ENCODE data around the gene CAMK1G. TPM values are rescaled to one million over a fixed set of nuclear protein-coding genes. Genes with fewer than 3 reads are reported as not detected.

Gene CAMK1G
- total and polyA plus RNA-seq, 7 donors, result 0.04 to 1.4 (median 0.46) TPM; not detected in 3

DNA sequence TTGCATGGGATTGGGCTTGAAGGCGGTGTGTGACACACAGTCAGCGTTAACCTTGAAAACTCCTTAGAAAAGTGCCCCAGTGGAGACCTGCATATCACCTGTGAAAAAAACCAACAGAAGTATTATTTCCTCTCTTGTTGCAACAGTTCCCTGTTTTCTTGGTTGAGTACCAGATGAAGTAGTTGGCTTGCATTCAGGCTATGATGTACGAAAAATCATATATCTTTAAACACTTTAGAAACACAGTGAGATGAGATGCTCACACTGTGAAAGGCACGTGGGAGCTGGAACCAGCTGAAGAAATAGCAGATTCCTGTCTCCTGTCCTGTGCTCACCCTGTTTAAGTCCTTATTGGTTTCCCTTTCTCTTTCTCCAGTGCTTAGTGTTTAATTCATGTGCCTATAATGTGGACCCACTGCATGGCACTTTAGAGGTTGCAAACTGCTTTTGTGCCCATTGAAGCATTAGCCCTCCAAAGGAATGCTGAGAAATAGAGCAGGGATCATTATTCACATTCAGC, 2.8 kb downstream of the CAMK1G start:
- H3K4me1 ChIP-seq, result peaks cover 9% of the 10 kb centered on the region
- no peaks in the 10 kb centered on the region for H3K9me3 ChIP-seq
- TF ChIP-seq, protein P1, sequence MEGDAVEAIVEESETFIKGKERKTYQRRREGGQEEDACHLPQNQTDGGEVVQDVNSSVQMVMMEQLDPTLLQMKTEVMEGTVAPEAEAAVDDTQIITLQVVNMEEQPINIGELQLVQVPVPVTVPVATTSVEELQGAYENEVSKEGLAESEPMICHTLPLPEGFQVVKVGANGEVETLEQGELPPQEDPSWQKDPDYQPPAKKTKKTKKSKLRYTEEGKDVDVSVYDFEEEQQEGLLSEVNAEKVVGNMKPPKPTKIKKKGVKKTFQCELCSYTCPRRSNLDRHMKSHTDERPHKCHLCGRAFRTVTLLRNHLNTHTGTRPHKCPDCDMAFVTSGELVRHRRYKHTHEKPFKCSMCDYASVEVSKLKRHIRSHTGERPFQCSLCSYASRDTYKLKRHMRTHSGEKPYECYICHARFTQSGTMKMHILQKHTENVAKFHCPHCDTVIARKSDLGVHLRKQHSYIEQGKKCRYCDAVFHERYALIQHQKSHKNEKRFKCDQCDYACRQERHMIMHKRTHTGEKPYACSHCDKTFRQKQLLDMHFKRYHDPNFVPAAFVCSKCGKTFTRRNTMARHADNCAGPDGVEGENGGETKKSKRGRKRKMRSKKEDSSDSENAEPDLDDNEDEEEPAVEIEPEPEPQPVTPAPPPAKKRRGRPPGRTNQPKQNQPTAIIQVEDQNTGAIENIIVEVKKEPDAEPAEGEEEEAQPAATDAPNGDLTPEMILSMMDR (IDR thresholded peaks at IDR 0.05), result no peak
- no peak overlapping the region for H3K4me3 ChIP-seq
- no peaks in the 10 kb centered on the region for H3K36me3 ChIP-seq (ENCODE audit: insufficient read depth in 1 of 2, low read depth in 1 of 2)
- DNase-seq (no peak), ATAC-seq (no peak)
- intact Hi-C loops (cut with DNase I), result no loop called here
- H3K27me3 ChIP-seq (ENCODE audit: insufficient read depth in 3 of 3, low read length in 2 of 3), result peaks cover 0 to 9% (median 0%) of the 10 kb centered on the region in 3 donors
- H3K27ac ChIP-seq, result no peak overlapping the region
- WGBS, 3 donors, result 80 to 83% (median 81%) methylated on average over 4 of the region's 4 CpGs

DNA sequence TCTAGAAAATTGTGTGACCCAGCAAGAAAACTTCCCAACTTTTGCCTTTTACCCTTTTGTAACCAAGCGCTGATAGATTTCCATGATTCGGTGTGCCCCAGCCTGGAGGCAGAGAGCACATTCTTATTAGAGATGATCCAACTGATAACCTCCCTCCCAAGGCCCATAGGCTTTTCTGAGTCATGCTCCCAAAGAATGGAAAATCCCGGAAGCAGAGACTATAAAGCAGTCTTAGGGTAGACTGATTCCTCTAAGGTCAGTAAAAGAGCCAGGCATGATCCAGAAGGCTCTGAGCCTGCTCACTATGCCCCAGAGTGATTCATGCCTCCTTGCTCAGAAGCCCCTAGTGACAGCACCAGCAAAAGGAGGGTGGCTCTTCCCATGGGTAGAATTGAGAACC, 4.3 kb downstream of the CAMK1G start:
- ATAC-seq, result no peak
- 91 to 94% (median 94%) methylated on average over 3 of the region's 3 CpGs for WGBS, 3 donors
- intact Hi-C loops (cut with DNase I), result no loop called here

GRCh38 chr1:209589440-209589839, 5.9 kb downstream of the CAMK1G start:
- H3K4me3 ChIP-seq, result no peak overlapping the region
- no peak overlapping the region for H3K27ac ChIP-seq
- TF ChIP-seq, protein P1 (IDR thresholded peaks at IDR 0.05), result no peak
- whole genome bisulfite sequencing, 3 donors, result 95 to 100% (median 98%) methylated on average over 2 of the region's 2 CpGs
- peaks cover 0 to 2% (median 0%) of the 10 kb centered on the region in 3 donors for H3K27me3 ChIP-seq (ENCODE audit: insufficient read depth in 3 of 3, low read length in 2 of 3)
- no peaks in the 10 kb centered on the region for H3K9me3 ChIP-seq
- intact Hi-C loops (cut with DNase I), result no loop called here
- H3K4me1 ChIP-seq, result peaks cover 9% of the 10 kb centered on the region
- H3K36me3 ChIP-seq (ENCODE audit: insufficient read depth in 1 of 2, low read depth in 1 of 2), result no peaks in the 10 kb centered on the region
- peak in 3 of 4 donors; percentile 49 to 52 (median 50) for ATAC-seq
- DNase-seq, result no peak

More for the DNA sequence above, 4.3 kb downstream of the CAMK1G start:
- H3K4me3 ChIP-seq, result no peak overlapping the region
- H3K27ac ChIP-seq, result no peak overlapping the region
- H3K9me3 ChIP-seq, result no peaks in the 10 kb centered on the region
- TF ChIP-seq, protein P1 (IDR thresholded peaks at IDR 0.05), result no peak
- H3K27me3 ChIP-seq (ENCODE audit: insufficient read depth in 3 of 3, low read length in 2 of 3), result peaks cover 0 to 3% (median 2%) of the 10 kb centered on the region in 3 donors
- H3K36me3 ChIP-seq (ENCODE audit: insufficient read depth in 1 of 2, low read depth in 1 of 2), result no peaks in the 10 kb centered on the region
- H3K4me1 ChIP-seq, result peaks cover 9% of the 10 kb centered on the region
- DNase-seq, result no peak

DNA sequence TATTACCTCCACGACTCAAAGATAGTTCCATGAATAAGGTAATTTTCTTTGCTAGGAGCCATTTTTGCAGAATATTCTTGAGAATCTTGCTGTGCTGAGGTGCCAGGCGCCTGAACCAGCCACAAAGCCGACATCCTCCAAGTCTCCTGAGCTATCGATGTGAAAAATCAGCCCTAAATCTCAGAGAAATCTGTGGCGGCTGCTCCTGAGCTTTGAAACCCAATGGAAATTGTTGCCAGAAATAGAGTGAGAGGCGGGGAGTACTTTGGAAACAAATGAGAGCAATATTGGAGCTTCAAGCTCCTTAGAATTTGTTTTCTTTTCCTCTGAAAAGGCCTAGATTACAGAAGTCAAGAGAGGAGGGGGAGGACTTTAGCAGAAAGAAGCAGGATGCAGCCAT, 6.3 kb downstream of the CAMK1G start:
- WGBS, 3 donors, result 90% methylated on average over 6 of the region's 6 CpGs
- Histone ChIP-seq H3K27ac (no peak overlapping the region), H3K4me3 (no peak overlapping the region), H3K9me3 (no peaks in the 10 kb centered on the region), H3K36me3 (ENCODE audit: insufficient read depth in 1 of 2, low read depth in 1 of 2) (no peaks in the 10 kb centered on the region), H3K4me1 (peaks cover 9% of the 10 kb centered on the region), H3K27me3 (ENCODE audit: insufficient read depth in 3 of 3, low read length in 2 of 3) (peaks cover 0 to 2% (median 0%) of the 10 kb centered on the region in 3 donors)
- ATAC-seq (no peak), DNase-seq (no peak)
- intact Hi-C loops (cut with DNase I), result no loop called here
- TF ChIP-seq, protein P1 (IDR thresholded peaks at IDR 0.05), result no peak

- TF ChIP-seq, protein P1 (IDR thresholded peaks at IDR 0.05), result no peak
- Histone ChIP-seq H3K27ac (no peak overlapping the region), H3K4me1 (peaks cover 7% of the 10 kb centered on the region), H3K4me3 (no peak overlapping the region), H3K36me3 (ENCODE audit: insufficient read depth in 1 of 2, low read depth in 1 of 2) (no peaks in the 10 kb centered on the region), H3K9me3 (no peaks in the 10 kb centered on the region), H3K27me3 (ENCODE audit: insufficient read depth in 3 of 3, low read length in 2 of 3) (peaks cover 0 to 2% (median 0%) of the 10 kb centered on the region in 3 donors)
- DNase-seq (no peak), ATAC-seq (peak in 1 of 4 donors; percentile 56)
- intact Hi-C loops (cut with DNase I), result no loop called here
- 51 to 61% (median 58%) methylated on average over 6 of the region's 6 CpGs for WGBS, 3 donors
These were observed 6.9 kb downstream of the CAMK1G start for GRCh38 chr1:209590405-209590804.

Measured in psoas muscle (tissue), 8 donors.